GM12878 (cell line): ENCODE measurements around the gene TOMM6. TPM values are rescaled to one million over a fixed set of nuclear protein-coding genes. Genes with fewer than 3 reads are reported as not detected.

Source experiments
- ATAC-seq: fragments of 200-7000 bp; cut with Tn5 transposase; 3 replicates; pipeline ENCODE4 v1.9.1; 2020; ENCODE audit warnings: mild to moderate bottlenecking, moderate library complexity
- BruUV-seq: library from RNA; stranded (reverse); fragments of 400-500 nt; replicated peaks from 2 replicates; lab custom pipeline; 2021; lab: Mats Ljungman, UMichigan
- CTCF ChIA-PET: fragments of 300-600 bp; sonication (Branson Sonifier 250); formaldehyde crosslinking; extraction: SDS; loops from one replicate; lab custom pipeline; 2021; ENCODE audit warnings: inconsistent platforms; lab: Yijun Ruan, JAX
- POLR2A ChIA-PET: fragments of 350-600 bp; formaldehyde crosslinking; extraction: SDS; loops from one replicate; lab custom pipeline; 2021; ENCODE audit warnings: inconsistent platforms; lab: Charles Lee
- RAD21 ChIA-PET: fragments of 300-600 bp; sonication (Branson Sonifier 250); formaldehyde crosslinking; loops from one replicate; lab custom pipeline; 2023; ENCODE audit warnings: antibody characterized with exemption; ENCODE audit not compliant: unreplicated experiment; lab: Charles Lee
- SMC1A ChIA-PET: fragments of 300-600 bp; sonication (Branson Sonifier 250); formaldehyde crosslinking; loops from one replicate; lab custom pipeline; 2023; ENCODE audit not compliant: unreplicated experiment, uncharacterized antibody; lab: Charles Lee
- DNase-seq: peaks from one replicate; pipeline ENCODE4 v3.0.0-alpha.2; 2011; ENCODE audit warnings: low read depth, low spot score
- FAIRE-seq: peaks from 3 replicates; lab custom pipeline; 2011; peaks lifted over from hg19 to GRCh38; lab: Jason Lieb, UNC
- H2AFZ ChIP-seq: 2 replicates; pipeline ENCODE4 v1.6.0; 2011; ENCODE audit warnings: low read depth, low read length, control low read depth; ENCODE audit not compliant: control insufficient read depth
- H3K27ac ChIP-seq: 2 replicates; pipeline ENCODE4 v1.5.1; 2011; ENCODE audit warnings: control low read depth; ENCODE audit not compliant: control insufficient read depth, insufficient read depth
- H3K27me3 ChIP-seq, 2 experiments: replicated peaks in 1 of 2; 2 replicates each; pipeline versions ENCODE4 v1.6.0 to v1.6.1; 2011; ENCODE audit warnings: low read length in 1 of 2; ENCODE audit not compliant: control insufficient read depth in 2 of 2, insufficient read depth in 2 of 2
- H3K36me3 ChIP-seq, 2 experiments: 2 replicates each; pipeline ENCODE4 v1.5.1; 2011; ENCODE audit warnings: low read length in 1 of 2; ENCODE audit not compliant: control insufficient read depth in 2 of 2, insufficient read depth in 2 of 2
- H3K4me1 ChIP-seq: 2 replicates; pipeline ENCODE4 v1.6.1; 2011; ENCODE audit warnings: mild to moderate bottlenecking, low read length, moderate library complexity, mixed read lengths; ENCODE audit not compliant: control insufficient read depth, insufficient read depth
- H3K4me2 ChIP-seq: 2 replicates; pipeline ENCODE4 v1.6.0; 2011; ENCODE audit warnings: control low read depth; ENCODE audit not compliant: control insufficient read depth, insufficient read depth
- H3K4me3 ChIP-seq: fragments of 200-600 bp; sonication (generic); 2 replicates; pipeline ENCODE4 v1.5.1; 2016
- H3K79me2 ChIP-seq: 2 replicates; pipeline ENCODE4 v1.6.0; 2011; ENCODE audit warnings: low read length; ENCODE audit not compliant: control insufficient read depth, insufficient read depth
- H3K9ac ChIP-seq: 2 replicates; pipeline ENCODE4 v1.8.0; 2011; ENCODE audit warnings: low read length, control low read depth, mixed read lengths; ENCODE audit not compliant: control insufficient read depth, insufficient read depth
- H3K9me3 ChIP-seq: replicated peaks from 3 replicates; pipeline ENCODE4 v1.5.1; 2011; ENCODE audit warnings: mild to moderate bottlenecking, low read length; ENCODE audit not compliant: control insufficient read depth, insufficient read depth
- H4K20me1 ChIP-seq: 2 replicates; pipeline ENCODE4 v1.6.0; 2011; ENCODE audit not compliant: control insufficient read depth, insufficient read depth
- ATF2 ChIP-seq: IDR thresholded peaks from 2 replicates; pipeline ENCODE4 v1.6.1; 2012; ENCODE audit warnings: low read length, inconsistent platforms
- CBFB ChIP-seq: IDR thresholded peaks from 2 replicates; pipeline ENCODE4 v1.6.1; 2016; ENCODE audit warnings: antibody characterized with exemption, low read depth
- CHD2 ChIP-seq: IDR thresholded peaks from 2 replicates; pipeline ENCODE4 v1.6.1; 2011; ENCODE audit warnings: low read depth, low read length, improper control_type of control experiment, borderline replicate concordance
- ELK1 ChIP-seq: IDR thresholded peaks from 2 replicates; pipeline ENCODE4 v1.6.1; 2012; ENCODE audit warnings: low read depth, low read length, improper control_type of control experiment
- EP300 ChIP-seq, 2 experiments: fragments of 150-350 bp in 1 of 2; IDR thresholded peaks; 2 replicates each; pipeline ENCODE4 v1.6.1; 2011 to 2012; ENCODE audit warnings: low read depth in 2 of 2, low read length in 2 of 2, borderline replicate concordance in 1 of 2, improper control_type of control experiment in 1 of 2, inconsistent platforms in 1 of 2; ENCODE audit not compliant: control insufficient read depth in 1 of 2
- IKZF1 ChIP-seq: fragments of 450-650 bp; conservative IDR thresholded peaks from 2 replicates; pipeline ENCODE4 v1.6.1; 2017; ENCODE audit warnings: antibody characterized with exemption, mild to moderate bottlenecking
- NKRF ChIP-seq: fragments of 450-650 bp; conservative IDR thresholded peaks from 2 replicates; pipeline ENCODE4 v1.6.1; 2017; ENCODE audit warnings: mild to moderate bottlenecking, moderate library complexity
- NR2F1 ChIP-seq: fragments of 450-650 bp; conservative IDR thresholded peaks from 2 replicates; pipeline ENCODE4 v1.6.1; 2017; ENCODE audit warnings: mild to moderate bottlenecking
- PAX5 ChIP-seq: IDR thresholded peaks from 2 replicates; pipeline ENCODE4 v1.6.1; 2011; ENCODE audit warnings: low read depth, low read length, borderline replicate concordance
- PAX8 ChIP-seq: fragments of 450-650 bp; IDR thresholded peaks from 2 replicates; pipeline ENCODE4 v1.6.1; 2017; ENCODE audit warnings: mild to moderate bottlenecking, moderate library complexity
- PML ChIP-seq: IDR thresholded peaks from 2 replicates; pipeline ENCODE4 v1.6.1; 2012; ENCODE audit warnings: low read length, inconsistent platforms
- TCF3 ChIP-seq: IDR thresholded peaks from 2 replicates; pipeline ENCODE4 v1.6.1; 2012; ENCODE audit warnings: low read depth, mild to moderate bottlenecking, low read length, borderline replicate concordance; ENCODE audit not compliant: insufficient read depth
- ZBTB11 ChIP-seq: fragments of 450-650 bp; formaldehyde crosslinking; IDR thresholded peaks from 2 replicates; pipeline ENCODE4 v1.5.0; 2022; ENCODE audit warnings: mild to moderate bottlenecking, missing genetic modification characterization
- ZSCAN29 ChIP-seq: fragments of 450-650 bp; IDR thresholded peaks from 2 replicates; pipeline ENCODE4 v1.6.1; 2017; ENCODE audit warnings: mild to moderate bottlenecking, moderate library complexity
- ZZZ3 ChIP-seq: IDR thresholded peaks from 2 replicates; pipeline ENCODE4 v1.6.1; 2011; ENCODE audit warnings: low read depth; ENCODE audit not compliant: control insufficient read depth, insufficient read length
- WGBS: methylation state at CpG from one replicate; pipeline ENCODE4 v1.1.6; 2016; ENCODE audit warnings: low lambda C conversion rate; ENCODE audit not compliant: insufficient replicate concordance, insufficient coverage; ENCODE audit errors: missing lambda C conversion rate; 5-methylcytosine and 5-hydroxymethylcytosine counted together
- in situ Hi-C: fragments of 300-500 bp; cut with MboI; formaldehyde crosslinking; loops from 9 replicates; pipeline ENCODE4 v1.14.3; 2018; ENCODE audit warnings: mixed read lengths
- intact Hi-C: fragments of 100-400 bp; cut with micrococcal nuclease; formaldehyde crosslinking; loops from one replicate; pipeline ENCODE4 v1.14.2; 2022; ENCODE audit not compliant: unreplicated experiment
- polyA plus RNA-seq, 11 experiments: library from polyadenylated mRNA; depleted of rRNA in 4 of 11; unstranded in 6 of 11; stranded (reverse) in 5 of 11; fragments of >200 nt; fragmentation: Nextera tagmentation in 4 of 11; fragmentation: Illumina TruSeq in 1 of 11; extraction: Ambion mirVana in 4 of 11; extraction: Trizol in 1 of 11; gene quantifications; 1 replicate in 1 of 11; 2 replicates in 10 of 11; pipeline versions ENCODE4 v1.2.1 to v1.2.3, GENCODE V29; 2011 to 2016; ENCODE audit warnings: inconsistent platforms in 2 of 11, missing spikeins in 2 of 11, low read depth in 1 of 11
- total RNA-seq, 4 experiments: library from RNA; depleted of rRNA in 3 of 4; stranded (reverse); fragments of >200 nt in 3 of 4; fragmentation: Illumina TruSeq in 1 of 4; extraction: Trizol in 1 of 4; gene quantifications; 2 replicates each; pipeline versions ENCODE4 v1.2.1 to v1.2.3, GENCODE V29; 2013 to 2021

The TOMM6 gene
- total and polyA plus RNA-seq, 10 of the 15 experiments (the other 5 are each of a cell fraction or from before 2014, with no cell fraction given): 206 to 746 (median 448) TPM

GRCh38 chr6:41798901-41799558, 11.5 kb downstream of the TOMM6 start (continued):
- TF ChIP-seq NKRF: no peak
- no peak for TF ChIP-seq IKZF1
- TF ChIP-seq PML: no peak
- no peak for TF ChIP-seq TCF3
- TF ChIP-seq PAX5: no peak
- TF ChIP-seq CBFB: no peak
- no peak for TF ChIP-seq CHD2
- TF ChIP-seq ZSCAN29: no peak
- TF ChIP-seq NR2F1: no peak
- no peak for TF ChIP-seq ELK1

DNA sequence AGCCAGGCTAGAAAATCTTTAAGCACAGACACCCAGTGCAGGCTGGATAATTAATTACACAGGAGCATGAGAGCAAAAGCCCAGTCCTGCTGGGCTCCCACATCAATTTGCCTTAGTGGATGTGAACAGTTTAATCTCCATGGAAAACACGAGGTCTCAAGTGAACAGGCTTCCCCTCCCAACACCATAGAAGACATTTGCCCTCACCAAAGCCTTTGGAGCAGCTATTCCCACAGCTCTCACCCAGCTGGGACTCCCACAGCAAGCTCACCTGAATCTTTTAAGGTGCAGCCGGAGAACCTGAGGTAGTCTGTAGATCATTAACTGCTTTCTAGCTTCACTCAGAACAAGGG, 12.0 kb downstream of the TOMM6 start:
- CTCF ChIA-PET: interaction anchor here (1.2 to 5.4 kb wide), 2 partner anchors 15 to 245 kb away, joined by 3 to 38 read pairs; no protein-coding TSS in a partner anchor
- FAIRE-seq: no peak
- SMC1A ChIA-PET: interaction anchor here (2.6 kb wide), 1 partner anchor 245 kb away, joined by 14 read pairs; no protein-coding TSS in a partner anchor
- no peak for TF ChIP-seq ATF2
- TF ChIP-seq PAX8: no peak
- no peak for TF ChIP-seq ZZZ3
- no peak for TF ChIP-seq EP300 (IDR thresholded peaks at IDR 0.05; ENCODE audit: borderline replicate concordance in 1 of 2, control insufficient read depth in 1 of 2, low read depth in 2 of 2, low read length in 2 of 2)
- no peak for TF ChIP-seq ZBTB11 (CRISPR knock-in tag)

More for the DNA sequence above, 12.0 kb downstream of the TOMM6 start:
- Histone ChIP-seq H3K4me2 (no peak overlapping the region), H3K36me3 (no peaks in the 10 kb centered on the region; a peak in 4 of 4 replicates), H3K4me3 (no peak overlapping the region), H3K9ac (no peak overlapping the region), H2AFZ (no peak overlapping the region), H3K79me2 (no peaks in the 10 kb centered on the region), H3K9me3 (no peaks in the 10 kb centered on the region), H3K4me1 (no peaks in the 10 kb centered on the region), H3K27ac (no peak overlapping the region), H3K27me3 (no peaks in the 10 kb centered on the region), H4K20me1 (no peaks in the 10 kb centered on the region)
- ChIA-PET POLR2A (no interaction called here), RAD21 (interaction anchor here (0.6 to 3.2 kb wide), 2 partner anchors 12 to 246 kb away, joined by 3 to 14 read pairs; no protein-coding TSS in a partner anchor)
- in situ Hi-C loops (no loop called here), intact Hi-C loops (no loop called here)
- BruUV-seq: no TSS peak
- 65% methylated on average over 2 of the region's 2 CpGs for WGBS
- DNase-seq (no peak), ATAC-seq (no peak)
